Measurements from ENCODE around the gene SLC10A4. TPM values are rescaled to one million over a fixed set of nuclear protein-coding genes. Genes with fewer than 3 reads are reported as not detected.
A peak's percentile ranks its signal among the peaks of the same experiment; 100 is the strongest.
"Not testable (repeated sequence)": the region's sequence is repeated elsewhere in the genome, so short reads cannot be mapped to it uniquely, and the experiment has no call there.

SLC10A4 gene
- total RNA-seq (0.23 and 0.36 TPM in 2 replicates), polyA plus RNA-seq (0.36 and 0.39 TPM in 2 replicates)

- Histone ChIP-seq H3K9me3 (ENCODE audit: low read depth) (no peaks in the 10 kb centered on the region), H3K27ac (no peak within 1 kb of the TSS), H3K9me2 (replicated peaks; ENCODE audit: insufficient read depth) (no peaks in the 10 kb centered on the region), H3K4me2 (peak within 1 kb of the TSS; percentile 81), H3K4me3 (no peak within 1 kb of the TSS), H3K36me3 (replicated peaks; ENCODE audit: insufficient read depth, low read depth) (no peaks in the 10 kb centered on the region), H3K79me2 (no peaks in the 10 kb centered on the region), H3K27me3 (peaks cover 71% of the 10 kb centered on the region), H4K20me1 (ENCODE audit: insufficient read depth, poor library complexity, severe bottlenecking) (no peaks in the 10 kb centered on the region), H2AFZ (peak within 1 kb of the TSS; percentile 66), H3K4me1 (ENCODE audit: insufficient read depth) (no peaks in the 10 kb centered on the region)
- WGBS (ENCODE audit: low lambda C conversion rate, missing lambda C conversion rate): 6% methylated on average over 19 of the region's 85 CpGs
- peak; percentile 39 for DNase-seq (ENCODE audit: low spot score)
- TF ChIP-seq EZH2phosphoT487 (IDR thresholded peaks at IDR 0.05; ENCODE audit: low read depth, severe bottlenecking, unreplicated experiment) (peak; percentile 39), CTCF (IDR thresholded peaks at IDR 0.05; ENCODE audit: poor library complexity) (no peak)
These were observed at the start of gene SLC10A4 for GRCh38 chr4:48483006-48483776. Gene SLC10A4, plus strand, starts transcription at chr4:48483343. Its CDS starts 219 bp downstream, at chr4:48483562.

GRCh38 chr4:48436318-48436717, 46.8 kb upstream of the SLC10A4 start:
- H3K4me1 ChIP-seq (ENCODE audit: insufficient read depth): no peaks in the 10 kb centered on the region

GRCh38 chr4:48439988-48440387, 43.2 kb upstream of the SLC10A4 start:
- Histone ChIP-seq H3K79me2 (no peaks in the 10 kb centered on the region), H4K20me1 (ENCODE audit: insufficient read depth, poor library complexity, severe bottlenecking) (no peaks in the 10 kb centered on the region), H3K4me3 (no peak overlapping the region), H3K27ac (no peak overlapping the region), H3K4me2 (no peak overlapping the region), H3K9me3 (ENCODE audit: low read depth) (no peaks in the 10 kb centered on the region), H3K36me3 (replicated peaks; ENCODE audit: insufficient read depth, low read depth) (no peaks in the 10 kb centered on the region), H3K9me2 (replicated peaks; ENCODE audit: insufficient read depth) (no peaks in the 10 kb centered on the region), H3K4me1 (ENCODE audit: insufficient read depth) (no peaks in the 10 kb centered on the region), H3K27me3 (no peaks in the 10 kb centered on the region), H2AFZ (no peak overlapping the region)
- TF ChIP-seq EZH2phosphoT487 (IDR thresholded peaks at IDR 0.05; ENCODE audit: low read depth, severe bottlenecking, unreplicated experiment) (no peak), CTCF (IDR thresholded peaks at IDR 0.05; ENCODE audit: poor library complexity) (no peak), EZH2 (IDR thresholded peaks at IDR 0.05; ENCODE audit: borderline replicate concordance) (no peak)
- no peak for DNase-seq (ENCODE audit: low spot score)
- WGBS (ENCODE audit: low lambda C conversion rate, missing lambda C conversion rate): 77% methylated on average over 2 of the region's 2 CpGs

More at GRCh38 chr4:48436318-48436717, 46.8 kb upstream of the SLC10A4 start:
- TF ChIP-seq CTCF (IDR thresholded peaks at IDR 0.05; ENCODE audit: poor library complexity) (no peak), EZH2 (IDR thresholded peaks at IDR 0.05; ENCODE audit: borderline replicate concordance) (no peak), EZH2phosphoT487 (IDR thresholded peaks at IDR 0.05; ENCODE audit: low read depth, severe bottlenecking, unreplicated experiment) (no peak)
- Histone ChIP-seq H3K4me3 (no peak overlapping the region), H3K9me3 (ENCODE audit: low read depth) (no peaks in the 10 kb centered on the region), H2AFZ (no peak overlapping the region), H3K79me2 (no peaks in the 10 kb centered on the region), H3K27me3 (no peaks in the 10 kb centered on the region), H3K9me2 (replicated peaks; ENCODE audit: insufficient read depth) (no peaks in the 10 kb centered on the region), H3K27ac (no peak overlapping the region), H3K36me3 (replicated peaks; ENCODE audit: insufficient read depth, low read depth) (no peaks in the 10 kb centered on the region), H4K20me1 (ENCODE audit: insufficient read depth, poor library complexity, severe bottlenecking) (no peaks in the 10 kb centered on the region), H3K4me2 (no peak overlapping the region)
- WGBS (ENCODE audit: low lambda C conversion rate, missing lambda C conversion rate): 91% methylated on average over 1 of the region's 1 CpG
- no peak for DNase-seq (ENCODE audit: low spot score)

- not testable (repeated sequence) for H3K27ac ChIP-seq; H3K9me2 ChIP-seq (replicated peaks; ENCODE audit: insufficient read depth); H2AFZ ChIP-seq; H3K79me2 ChIP-seq; H3K27me3 ChIP-seq; H3K4me1 ChIP-seq (ENCODE audit: insufficient read depth); H3K9me3 ChIP-seq (ENCODE audit: low read depth); H3K4me3 ChIP-seq; H3K4me2 ChIP-seq; DNase-seq (ENCODE audit: low spot score); H4K20me1 ChIP-seq (ENCODE audit: insufficient read depth, poor library complexity, severe bottlenecking); H3K36me3 ChIP-seq (replicated peaks; ENCODE audit: insufficient read depth, low read depth)
- WGBS (ENCODE audit: low lambda C conversion rate, missing lambda C conversion rate): 80% methylated on average over 5 of the region's 5 CpGs
These were observed 42.2 kb upstream of the SLC10A4 start for GRCh38 chr4:48440914-48441313.

Data from hepatocyte (in vitro differentiated cells).